ENCODE measurements around the gene SYNE4.
A peak's percentile ranks its signal among the peaks of the same experiment; 100 is the strongest.

The SYNE4 gene

DNA sequence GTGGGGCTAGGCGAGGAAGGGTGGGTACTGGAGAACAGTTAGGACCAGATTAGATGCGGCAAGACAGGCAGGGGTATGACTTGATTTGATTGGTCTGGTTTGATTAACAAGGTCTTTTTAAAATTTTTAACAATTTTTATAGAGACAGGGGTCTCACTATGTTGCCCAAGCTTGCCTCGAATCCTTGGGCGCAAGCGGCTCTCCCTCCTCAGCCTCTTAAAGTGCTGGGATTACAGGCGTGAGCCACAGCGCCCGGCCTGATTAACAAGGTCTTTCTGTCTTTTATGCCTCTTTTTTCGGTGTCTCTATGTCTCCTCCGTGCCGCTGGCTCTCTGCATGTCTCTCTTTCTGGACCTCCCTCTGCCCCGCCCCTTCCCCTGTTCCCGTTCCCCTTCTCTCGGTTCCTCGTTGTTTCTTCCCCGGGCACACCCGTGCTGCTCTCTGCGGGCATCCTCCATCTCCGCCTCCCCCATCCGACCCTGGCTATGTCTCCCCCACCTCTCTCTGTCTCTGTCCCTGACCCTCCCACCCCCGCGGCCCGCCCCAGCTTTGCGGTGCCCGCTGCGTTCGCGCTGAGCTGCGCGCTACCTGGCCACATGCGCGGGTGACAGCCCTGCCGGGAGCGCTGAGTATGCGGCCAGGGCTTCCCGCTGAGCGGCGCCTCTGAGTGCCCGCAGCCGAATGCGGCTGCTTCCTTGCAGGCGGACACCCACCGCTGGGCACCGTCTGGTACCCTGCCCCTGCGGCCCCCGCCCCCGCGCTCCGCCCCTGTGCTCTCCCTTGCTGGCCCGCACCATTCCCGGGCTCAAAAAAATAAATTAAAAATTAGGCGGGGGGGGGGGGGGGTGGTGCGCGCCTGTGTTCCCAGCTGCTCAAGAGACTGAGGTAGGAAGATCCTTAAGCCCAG, 21.7 kb downstream of the SYNE4 start (continued):
- TF ChIP-seq, protein P1, sequence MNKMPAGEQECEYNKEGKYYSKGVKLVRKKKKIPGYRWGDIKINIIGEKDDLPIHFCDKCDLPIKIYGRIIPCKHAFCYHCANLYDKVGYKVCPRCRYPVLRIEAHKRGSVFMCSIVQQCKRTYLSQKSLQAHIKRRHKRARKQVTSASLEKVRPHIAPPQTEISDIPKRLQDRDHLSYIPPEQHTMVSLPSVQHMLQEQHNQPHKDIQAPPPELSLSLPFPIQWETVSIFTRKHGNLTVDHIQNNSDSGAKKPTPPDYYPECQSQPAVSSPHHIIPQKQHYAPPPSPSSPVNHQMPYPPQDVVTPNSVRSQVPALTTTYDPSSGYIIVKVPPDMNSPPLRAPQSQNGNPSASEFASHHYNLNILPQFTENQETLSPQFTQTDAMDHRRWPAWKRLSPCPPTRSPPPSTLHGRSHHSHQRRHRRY (tag by site-specific recombination; IDR thresholded peaks at IDR 0.05), result no peak
- no peak for TF ChIP-seq ZNF221 (tag by site-specific recombination; IDR thresholded peaks at IDR 0.05; ENCODE audit: borderline replicate concordance)
- TF ChIP-seq, protein P2, sequence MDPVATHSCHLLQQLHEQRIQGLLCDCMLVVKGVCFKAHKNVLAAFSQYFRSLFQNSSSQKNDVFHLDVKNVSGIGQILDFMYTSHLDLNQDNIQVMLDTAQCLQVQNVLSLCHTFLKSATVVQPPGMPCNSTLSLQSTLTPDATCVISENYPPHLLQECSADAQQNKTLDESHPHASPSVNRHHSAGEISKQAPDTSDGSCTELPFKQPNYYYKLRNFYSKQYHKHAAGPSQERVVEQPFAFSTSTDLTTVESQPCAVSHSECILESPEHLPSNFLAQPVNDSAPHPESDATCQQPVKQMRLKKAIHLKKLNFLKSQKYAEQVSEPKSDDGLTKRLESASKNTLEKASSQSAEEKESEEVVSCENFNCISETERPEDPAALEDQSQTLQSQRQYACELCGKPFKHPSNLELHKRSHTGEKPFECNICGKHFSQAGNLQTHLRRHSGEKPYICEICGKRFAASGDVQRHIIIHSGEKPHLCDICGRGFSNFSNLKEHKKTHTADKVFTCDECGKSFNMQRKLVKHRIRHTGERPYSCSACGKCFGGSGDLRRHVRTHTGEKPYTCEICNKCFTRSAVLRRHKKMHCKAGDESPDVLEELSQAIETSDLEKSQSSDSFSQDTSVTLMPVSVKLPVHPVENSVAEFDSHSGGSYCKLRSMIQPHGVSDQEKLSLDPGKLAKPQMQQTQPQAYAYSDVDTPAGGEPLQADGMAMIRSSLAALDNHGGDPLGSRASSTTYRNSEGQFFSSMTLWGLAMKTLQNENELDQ (tag by site-specific recombination; IDR thresholded peaks at IDR 0.05; ENCODE audit: low read depth), result no peak
- no peak for TF ChIP-seq ZNF404 (tag by site-specific recombination; IDR thresholded peaks at IDR 0.05)
- TF ChIP-seq SALL2 (tag by site-specific recombination; IDR thresholded peaks at IDR 0.05; ENCODE audit: borderline replicate concordance), result no peak
- TF ChIP-seq, protein P3, sequence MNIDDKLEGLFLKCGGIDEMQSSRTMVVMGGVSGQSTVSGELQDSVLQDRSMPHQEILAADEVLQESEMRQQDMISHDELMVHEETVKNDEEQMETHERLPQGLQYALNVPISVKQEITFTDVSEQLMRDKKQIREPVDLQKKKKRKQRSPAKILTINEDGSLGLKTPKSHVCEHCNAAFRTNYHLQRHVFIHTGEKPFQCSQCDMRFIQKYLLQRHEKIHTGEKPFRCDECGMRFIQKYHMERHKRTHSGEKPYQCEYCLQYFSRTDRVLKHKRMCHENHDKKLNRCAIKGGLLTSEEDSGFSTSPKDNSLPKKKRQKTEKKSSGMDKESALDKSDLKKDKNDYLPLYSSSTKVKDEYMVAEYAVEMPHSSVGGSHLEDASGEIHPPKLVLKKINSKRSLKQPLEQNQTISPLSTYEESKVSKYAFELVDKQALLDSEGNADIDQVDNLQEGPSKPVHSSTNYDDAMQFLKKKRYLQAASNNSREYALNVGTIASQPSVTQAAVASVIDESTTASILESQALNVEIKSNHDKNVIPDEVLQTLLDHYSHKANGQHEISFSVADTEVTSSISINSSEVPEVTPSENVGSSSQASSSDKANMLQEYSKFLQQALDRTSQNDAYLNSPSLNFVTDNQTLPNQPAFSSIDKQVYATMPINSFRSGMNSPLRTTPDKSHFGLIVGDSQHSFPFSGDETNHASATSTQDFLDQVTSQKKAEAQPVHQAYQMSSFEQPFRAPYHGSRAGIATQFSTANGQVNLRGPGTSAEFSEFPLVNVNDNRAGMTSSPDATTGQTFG (tag by site-specific recombination; IDR thresholded peaks at IDR 0.05; ENCODE audit: borderline replicate concordance), result no peak
- no peak for TF ChIP-seq ZNF658 (tag by site-specific recombination; IDR thresholded peaks at IDR 0.05)
- no peak for TF ChIP-seq ZNF677 (tag by site-specific recombination; IDR thresholded peaks at IDR 0.05)
- TF ChIP-seq, protein P4, sequence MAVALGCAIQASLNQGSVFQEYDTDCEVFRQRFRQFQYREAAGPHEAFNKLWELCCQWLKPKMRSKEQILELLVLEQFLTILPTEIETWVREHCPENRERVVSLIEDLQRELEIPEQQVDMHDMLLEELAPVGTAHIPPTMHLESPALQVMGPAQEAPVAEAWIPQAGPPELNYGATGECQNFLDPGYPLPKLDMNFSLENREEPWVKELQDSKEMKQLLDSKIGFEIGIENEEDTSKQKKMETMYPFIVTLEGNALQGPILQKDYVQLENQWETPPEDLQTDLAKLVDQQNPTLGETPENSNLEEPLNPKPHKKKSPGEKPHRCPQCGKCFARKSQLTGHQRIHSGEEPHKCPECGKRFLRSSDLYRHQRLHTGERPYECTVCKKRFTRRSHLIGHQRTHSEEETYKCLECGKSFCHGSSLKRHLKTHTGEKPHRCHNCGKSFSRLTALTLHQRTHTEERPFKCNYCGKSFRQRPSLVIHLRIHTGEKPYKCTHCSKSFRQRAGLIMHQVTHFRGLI (tag by site-specific recombination; IDR thresholded peaks at IDR 0.05), result peak; percentile 50; the same call in 1 of the 2 replicates
- TF ChIP-seq, protein P5, sequence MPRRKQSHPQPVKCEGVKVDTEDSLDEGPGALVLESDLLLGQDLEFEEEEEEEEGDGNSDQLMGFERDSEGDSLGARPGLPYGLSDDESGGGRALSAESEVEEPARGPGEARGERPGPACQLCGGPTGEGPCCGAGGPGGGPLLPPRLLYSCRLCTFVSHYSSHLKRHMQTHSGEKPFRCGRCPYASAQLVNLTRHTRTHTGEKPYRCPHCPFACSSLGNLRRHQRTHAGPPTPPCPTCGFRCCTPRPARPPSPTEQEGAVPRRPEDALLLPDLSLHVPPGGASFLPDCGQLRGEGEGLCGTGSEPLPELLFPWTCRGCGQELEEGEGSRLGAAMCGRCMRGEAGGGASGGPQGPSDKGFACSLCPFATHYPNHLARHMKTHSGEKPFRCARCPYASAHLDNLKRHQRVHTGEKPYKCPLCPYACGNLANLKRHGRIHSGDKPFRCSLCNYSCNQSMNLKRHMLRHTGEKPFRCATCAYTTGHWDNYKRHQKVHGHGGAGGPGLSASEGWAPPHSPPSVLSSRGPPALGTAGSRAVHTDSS (tag by site-specific recombination; IDR thresholded peaks at IDR 0.05), result no peak
- TF ChIP-seq KLF7 (tag by site-specific recombination; IDR thresholded peaks at IDR 0.05; ENCODE audit: borderline replicate concordance), result peak; percentile 77; the same call in 1 of the 2 replicates
- no peak for TF ChIP-seq ZNF184 (tag by site-specific recombination; IDR thresholded peaks at IDR 0.05)
- TF ChIP-seq ZNF510 (tag by site-specific recombination; IDR thresholded peaks at IDR 0.05; ENCODE audit: insufficient replicate concordance), result no peak
- no peak for TF ChIP-seq ZSCAN23 (tag by site-specific recombination; IDR thresholded peaks at IDR 0.05)
- no peak; the same call in none of the 2 replicates for TF ChIP-seq ZNF133 (tag by site-specific recombination; IDR thresholded peaks at IDR 0.05)
- no peak for TF ChIP-seq ZNF155 (tag by site-specific recombination; IDR thresholded peaks at IDR 0.05)
- TF ChIP-seq ZNF140 (tag by site-specific recombination; IDR thresholded peaks at IDR 0.05), result no peak
- TF ChIP-seq ZNF341 (tag by site-specific recombination; IDR thresholded peaks at IDR 0.05; ENCODE audit: low read depth), result 0 out of 2 replicates have a peak, but pooled peaks have one; percentile 24
- no peak for TF ChIP-seq RBAK (tag by site-specific recombination; IDR thresholded peaks at IDR 0.05)
- TF ChIP-seq ZNF777 (tag by site-specific recombination; IDR thresholded peaks at IDR 0.05; ENCODE audit: borderline replicate concordance), result peak; percentile 95
- TF ChIP-seq ZFP3 (tag by site-specific recombination; IDR thresholded peaks at IDR 0.05; ENCODE audit: low read depth), result no peak
- TF ChIP-seq ZNF112 (tag by site-specific recombination; IDR thresholded peaks at IDR 0.05), result no peak
- no peak for TF ChIP-seq YY1 (tag by site-specific recombination; IDR thresholded peaks at IDR 0.05)
- TF ChIP-seq IKZF3 (tag by site-specific recombination; IDR thresholded peaks at IDR 0.05), result peak; percentile 50; the same call in 1 of the 2 replicates
- no peak for TF ChIP-seq ZNF37A (tag by site-specific recombination; IDR thresholded peaks at IDR 0.05)
- TF ChIP-seq, protein P6, sequence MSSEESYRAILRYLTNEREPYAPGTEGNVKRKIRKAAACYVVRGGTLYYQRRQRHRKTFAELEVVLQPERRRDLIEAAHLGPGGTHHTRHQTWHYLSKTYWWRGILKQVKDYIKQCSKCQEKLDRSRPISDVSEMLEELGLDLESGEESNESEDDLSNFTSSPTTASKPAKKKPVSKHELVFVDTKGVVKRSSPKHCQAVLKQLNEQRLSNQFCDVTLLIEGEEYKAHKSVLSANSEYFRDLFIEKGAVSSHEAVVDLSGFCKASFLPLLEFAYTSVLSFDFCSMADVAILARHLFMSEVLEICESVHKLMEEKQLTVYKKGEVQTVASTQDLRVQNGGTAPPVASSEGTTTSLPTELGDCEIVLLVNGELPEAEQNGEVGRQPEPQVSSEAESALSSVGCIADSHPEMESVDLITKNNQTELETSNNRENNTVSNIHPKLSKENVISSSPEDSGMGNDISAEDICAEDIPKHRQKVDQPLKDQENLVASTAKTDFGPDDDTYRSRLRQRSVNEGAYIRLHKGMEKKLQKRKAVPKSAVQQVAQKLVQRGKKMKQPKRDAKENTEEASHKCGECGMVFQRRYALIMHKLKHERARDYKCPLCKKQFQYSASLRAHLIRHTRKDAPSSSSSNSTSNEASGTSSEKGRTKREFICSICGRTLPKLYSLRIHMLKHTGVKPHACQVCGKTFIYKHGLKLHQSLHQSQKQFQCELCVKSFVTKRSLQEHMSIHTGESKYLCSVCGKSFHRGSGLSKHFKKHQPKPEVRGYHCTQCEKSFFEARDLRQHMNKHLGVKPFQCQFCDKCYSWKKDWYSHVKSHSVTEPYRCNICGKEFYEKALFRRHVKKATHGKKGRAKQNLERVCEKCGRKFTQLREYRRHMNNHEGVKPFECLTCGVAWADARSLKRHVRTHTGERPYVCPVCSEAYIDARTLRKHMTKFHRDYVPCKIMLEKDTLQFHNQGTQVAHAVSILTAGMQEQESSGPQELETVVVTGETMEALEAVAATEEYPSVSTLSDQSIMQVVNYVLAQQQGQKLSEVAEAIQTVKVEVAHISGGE (tag by site-specific recombination; conservative IDR thresholded peaks at IDR 0.05; ENCODE audit: low read depth), result peak; percentile 91

All from HEK293 (cell line).